GM18873 (cell line): ENCODE measurements around the gene CCDC85C.

Experiments
- ATAC-seq: cut with Tn5 transposase; IDR thresholded peaks from one replicate; pipeline ENCODE4 v1.9.1; 2021; ENCODE audit warnings: mild to moderate bottlenecking, moderate library complexity, moderate number of reproducible peaks; ENCODE audit not compliant: unreplicated experiment, low FRiP score

Gene CCDC85C

GRCh38 chr14:99592933-99593753 lies 10.9 kb downstream of the CCDC85C start:
- ATAC-seq = no peak

GRCh38 chr14:99592394-99592793 lies 11.6 kb downstream of the CCDC85C start:
- ATAC-seq = no peak

- no peak for ATAC-seq
Observed at GRCh38 chr14:99590746-99591555, 13.1 kb downstream of the CCDC85C start.

- no peak for ATAC-seq
Observed at GRCh38 chr14:99589651-99590530, 14.1 kb downstream of the CCDC85C start.

GRCh38 chr14:99589031-99589441 lies 15.0 kb downstream of the CCDC85C start:
- no peak for ATAC-seq

GRCh38 chr14:99587460-99588278 lies 16.3 kb downstream of the CCDC85C start:
- ATAC-seq = no peak

GRCh38 chr14:99586761-99587459 lies 17.1 kb downstream of the CCDC85C start:
- ATAC-seq = no peak

- no peak for ATAC-seq
Observed at GRCh38 chr14:99586054-99586760, 17.8 kb downstream of the CCDC85C start.

- no peak for ATAC-seq
Observed at GRCh38 chr14:99584823-99585222, 19.2 kb downstream of the CCDC85C start.

GRCh38 chr14:99581938-99582337 lies 22.1 kb downstream of the CCDC85C start:
- no peak for ATAC-seq

GRCh38 chr14:99581374-99581773 lies 22.6 kb downstream of the CCDC85C start:
- ATAC-seq = no peak

- ATAC-seq = no peak
Observed at GRCh38 chr14:99579903-99580571, 24.0 kb downstream of the CCDC85C start.

GRCh38 chr14:99579120-99579836 lies 24.7 kb downstream of the CCDC85C start:
- ATAC-seq = no peak

- ATAC-seq = no peak
Observed at GRCh38 chr14:99578541-99579101, 25.4 kb downstream of the CCDC85C start.

- no peak for ATAC-seq
Observed at GRCh38 chr14:99576761-99577705, 27.0 kb downstream of the CCDC85C start.

GRCh38 chr14:99576304-99576703 lies 27.7 kb downstream of the CCDC85C start:
- no peak for ATAC-seq
